ENCODE measurements around the gene CAV2. TPM values are rescaled to one million over a fixed set of nuclear protein-coding genes. Genes with fewer than 3 reads are reported as not detected.

Gene CAV2
- total RNA-seq, 2 donors from 2014 or later = 5.2 to 7.4 TPM

DNA sequence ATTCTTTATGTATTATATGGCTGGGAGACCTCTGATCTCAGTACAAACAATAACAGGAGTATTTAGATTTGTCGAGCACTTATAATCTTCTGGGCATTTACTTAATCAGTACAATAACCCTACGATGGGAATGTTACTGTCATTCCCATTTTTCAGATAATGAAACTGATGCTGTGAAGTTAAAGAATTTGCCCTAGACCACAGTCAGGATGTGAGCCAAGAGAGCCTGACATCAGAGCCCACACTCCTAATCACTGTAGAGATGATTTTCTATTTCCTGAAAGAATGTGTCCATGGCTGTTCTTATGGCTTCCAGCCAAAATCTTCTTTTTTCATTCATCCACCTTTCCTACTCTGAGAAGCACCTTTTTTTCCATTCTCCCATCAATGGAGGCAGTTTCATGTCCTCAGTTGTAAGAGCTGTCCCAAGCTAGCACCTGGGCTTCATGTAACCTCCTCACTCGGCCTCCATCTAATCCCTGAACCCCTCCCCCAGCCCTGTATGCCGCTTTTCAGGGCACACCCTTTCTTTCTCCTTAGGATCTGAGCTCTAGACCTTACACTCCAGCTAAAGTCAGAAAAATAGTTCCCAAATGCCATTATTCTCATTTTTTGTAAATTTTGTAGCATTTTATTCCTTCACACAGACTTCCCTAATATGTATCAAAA, 13.1 kb downstream of the CAV2 start:
- WGBS, 2 experiments (ENCODE audit: insufficient coverage in 1 of 2, insufficient read length in 1 of 2) = 93 to 100% methylated on average over 2 to 4 of the region's 4 CpGs
- H3K4me3 Mint-ChIP-seq = no peak overlapping the region
- no peak overlapping the region for H3K27ac ChIP-seq (ENCODE audit: low read depth, low read length)
- DNase-seq = no peak
- H3K27me3 ChIP-seq (ENCODE audit: control insufficient read depth, insufficient read depth, low read length, poor library complexity, severe bottlenecking) = no peaks in the 10 kb centered on the region
- H3K36me3 ChIP-seq (ENCODE audit: control insufficient read depth, insufficient read depth, low read length) = no peaks in the 10 kb centered on the region
- no peaks in the 10 kb centered on the region for H3K9me3 Mint-ChIP-seq
- H3K4me3 ChIP-seq (ENCODE audit: low read length) = no peak overlapping the region
- no peaks in the 10 kb centered on the region for H3K4me1 ChIP-seq (ENCODE audit: control insufficient read depth, insufficient read depth, low read length)
- no peak overlapping the region for H3K27ac Mint-ChIP-seq
- H3K4me1 Mint-ChIP-seq = peaks cover 11% of the 10 kb centered on the region
- H3K27me3 Mint-ChIP-seq (ENCODE audit: insufficient read depth) = peaks cover 4% of the 10 kb centered on the region
- H3K9me3 ChIP-seq (ENCODE audit: control insufficient read depth, low read length) = no peaks in the 10 kb centered on the region
- H3K36me3 Mint-ChIP-seq (ENCODE audit: low read depth) = no peaks in the 10 kb centered on the region
- TF ChIP-seq CTCF (conservative IDR thresholded peaks at IDR 0.05) = no peak
- H3K9ac ChIP-seq (ENCODE audit: extremely low read depth, low read length, poor library complexity, severe bottlenecking) = no peak overlapping the region

GRCh38 chr7:116515584-116515983, 16.0 kb downstream of the CAV2 start:
- TF ChIP-seq CTCF (conservative IDR thresholded peaks at IDR 0.05) = no peak
- H3K4me3 Mint-ChIP-seq = no peak overlapping the region
- no peaks in the 10 kb centered on the region for H3K36me3 Mint-ChIP-seq (ENCODE audit: low read depth)
- Histone ChIP-seq H3K9me3 (ENCODE audit: control insufficient read depth, low read length) (no peaks in the 10 kb centered on the region), H3K36me3 (ENCODE audit: control insufficient read depth, insufficient read depth, low read length) (no peaks in the 10 kb centered on the region), H3K9ac (ENCODE audit: extremely low read depth, low read length, poor library complexity, severe bottlenecking) (no peak overlapping the region), H3K4me1 (ENCODE audit: control insufficient read depth, insufficient read depth, low read length) (no peaks in the 10 kb centered on the region), H3K27ac (ENCODE audit: low read depth, low read length) (no peak overlapping the region), H3K27me3 (ENCODE audit: control insufficient read depth, insufficient read depth, low read length, poor library complexity, severe bottlenecking) (no peaks in the 10 kb centered on the region), H3K4me3 (ENCODE audit: low read length) (no peak overlapping the region)
- H3K9me3 Mint-ChIP-seq = no peaks in the 10 kb centered on the region
- H3K4me1 Mint-ChIP-seq = peaks cover 11% of the 10 kb centered on the region
- no peak overlapping the region for H3K27ac Mint-ChIP-seq
- H3K27me3 Mint-ChIP-seq (ENCODE audit: insufficient read depth) = peaks cover 12% of the 10 kb centered on the region
- no peak for DNase-seq

DNA sequence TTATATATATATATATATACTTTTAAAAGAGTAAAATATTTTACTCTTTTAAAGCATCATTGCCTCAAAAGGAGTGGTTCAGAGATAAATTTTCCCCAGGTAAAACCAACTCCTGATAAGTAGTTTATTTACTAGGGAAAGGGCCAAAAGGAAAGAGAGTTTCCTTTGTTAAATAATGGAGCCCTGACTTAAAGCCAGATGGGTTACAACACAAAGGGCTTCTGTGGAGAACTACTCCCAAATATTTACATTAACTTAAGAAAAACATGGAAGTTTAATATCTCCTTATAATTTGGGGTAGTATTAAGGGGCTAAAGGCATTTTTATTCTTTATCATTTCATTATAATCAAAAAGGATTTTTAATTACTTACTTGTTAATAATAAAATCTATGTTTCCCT, 16.8 kb downstream of the CAV2 start:
- Mint-ChIP-seq H3K27me3 (ENCODE audit: insufficient read depth) (peaks cover 15% of the 10 kb centered on the region), H3K4me1 (peaks cover 11% of the 10 kb centered on the region), H3K9me3 (no peaks in the 10 kb centered on the region), H3K4me3 (no peak overlapping the region), H3K36me3 (ENCODE audit: low read depth) (no peaks in the 10 kb centered on the region), H3K27ac (no peak overlapping the region)
- H3K9me3 ChIP-seq (ENCODE audit: control insufficient read depth, low read length) = no peaks in the 10 kb centered on the region
- DNase-seq = no peak
- H3K27me3 ChIP-seq (ENCODE audit: control insufficient read depth, insufficient read depth, low read length, poor library complexity, severe bottlenecking) = no peaks in the 10 kb centered on the region
- H3K4me3 ChIP-seq (ENCODE audit: low read length) = no peak overlapping the region
- no peak overlapping the region for H3K27ac ChIP-seq (ENCODE audit: low read depth, low read length)
- no peaks in the 10 kb centered on the region for H3K36me3 ChIP-seq (ENCODE audit: control insufficient read depth, insufficient read depth, low read length)
- no peak for TF ChIP-seq CTCF (conservative IDR thresholded peaks at IDR 0.05)
- H3K4me1 ChIP-seq (ENCODE audit: control insufficient read depth, insufficient read depth, low read length) = no peaks in the 10 kb centered on the region
- no peak overlapping the region for H3K9ac ChIP-seq (ENCODE audit: extremely low read depth, low read length, poor library complexity, severe bottlenecking)

Measured in endodermal cell (in vitro differentiated cells).